Choroid plexus epithelial cell (primary cell): ENCODE measurements around the gene BMP5.

Source experiments
- DNase-seq: peaks from one replicate; pipeline ENCODE4 v3.0.0-alpha.2; 2010; ENCODE audit warnings: low read depth
- H3K4me3 ChIP-seq: 2 replicates; pipeline ENCODE4 v1.5.1; 2011; ENCODE audit warnings: low read depth, mild to moderate bottlenecking, control low read depth, low read length, moderate library complexity
- CTCF ChIP-seq: conservative IDR thresholded peaks from 2 replicates; pipeline ENCODE4 v1.5.1; 2011; ENCODE audit warnings: low read depth, mild to moderate bottlenecking, control low read depth, inconsistent platforms, low read length, moderate library complexity

BMP5 gene

GRCh38 chr6:55875400-55875799, at the start of gene BMP5:
Gene BMP5 (minus strand): TSS chr6:55875590. CDS start chr6:55874865, 725 bp downstream.
- peak; percentile 81 for DNase-seq
- peak within 1 kb of the TSS; percentile 54 for H3K4me3 ChIP-seq
- TF ChIP-seq CTCF: no peak

GRCh38 chr6:55922406-55922805, 47.0 kb upstream of the BMP5 start:
- no peak for TF ChIP-seq CTCF
- no peak overlapping the region for H3K4me3 ChIP-seq
- DNase-seq: no peak

GRCh38 chr6:55919716-55920308, 44.4 kb upstream of the BMP5 start:
- no peak overlapping the region for H3K4me3 ChIP-seq
- no peak for DNase-seq
- TF ChIP-seq CTCF: no peak

GRCh38 chr6:55918639-55919038, 43.2 kb upstream of the BMP5 start:
- no peak for TF ChIP-seq CTCF
- peak; percentile 65 for DNase-seq

GRCh38 chr6:55917751-55918415, 42.5 kb upstream of the BMP5 start:
- no peak for TF ChIP-seq CTCF
- H3K4me3 ChIP-seq: no peak overlapping the region
- DNase-seq: peak; percentile 44

More at GRCh38 chr6:55918639-55919038, 43.2 kb upstream of the BMP5 start:
- no peak overlapping the region for H3K4me3 ChIP-seq

- H3K4me3 ChIP-seq: no peak overlapping the region
- TF ChIP-seq CTCF: no peak
- DNase-seq: peak; percentile 62
These were observed 40.8 kb upstream of the BMP5 start for GRCh38 chr6:55916188-55916587.
